ENCODE results near the gene TBL1X.

TBL1X gene

DNA sequence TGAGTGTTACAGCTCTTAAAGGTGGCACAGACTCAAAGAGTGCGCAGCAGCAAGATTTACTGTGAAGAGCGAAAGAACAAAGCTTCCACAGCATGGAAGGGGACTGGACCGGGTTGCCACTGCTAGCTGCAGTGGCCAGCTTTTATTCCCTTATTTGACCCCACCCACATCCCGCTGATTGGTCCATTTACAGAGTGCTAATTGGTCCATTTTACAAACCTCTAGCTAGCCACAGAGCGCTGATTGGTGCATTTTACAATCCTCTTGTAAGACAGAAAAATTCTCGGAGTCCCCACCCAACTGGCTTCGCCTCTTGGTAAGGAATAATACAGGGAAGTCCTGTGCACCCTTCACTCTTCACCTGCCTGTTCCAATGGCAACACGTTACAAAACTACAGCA is 319.5 kb downstream of the TBL1X start:
- no peak for DNase-seq

GRCh38 chrX:9785254-9785943 is 320.5 kb downstream of the TBL1X start:
- peak in 1 of 2 experiments; percentile 20 for DNase-seq

GRCh38 chrX:9785944-9786797 is 321.3 kb downstream of the TBL1X start, which contains the start of gene SHROOM2:
TSS of gene SHROOM2 (plus strand) at chrX:9786429. CDS start at chrX:9786546, 117 bp downstream.
- peak in 1 of 2 experiments; percentile 24 for DNase-seq

DNA sequence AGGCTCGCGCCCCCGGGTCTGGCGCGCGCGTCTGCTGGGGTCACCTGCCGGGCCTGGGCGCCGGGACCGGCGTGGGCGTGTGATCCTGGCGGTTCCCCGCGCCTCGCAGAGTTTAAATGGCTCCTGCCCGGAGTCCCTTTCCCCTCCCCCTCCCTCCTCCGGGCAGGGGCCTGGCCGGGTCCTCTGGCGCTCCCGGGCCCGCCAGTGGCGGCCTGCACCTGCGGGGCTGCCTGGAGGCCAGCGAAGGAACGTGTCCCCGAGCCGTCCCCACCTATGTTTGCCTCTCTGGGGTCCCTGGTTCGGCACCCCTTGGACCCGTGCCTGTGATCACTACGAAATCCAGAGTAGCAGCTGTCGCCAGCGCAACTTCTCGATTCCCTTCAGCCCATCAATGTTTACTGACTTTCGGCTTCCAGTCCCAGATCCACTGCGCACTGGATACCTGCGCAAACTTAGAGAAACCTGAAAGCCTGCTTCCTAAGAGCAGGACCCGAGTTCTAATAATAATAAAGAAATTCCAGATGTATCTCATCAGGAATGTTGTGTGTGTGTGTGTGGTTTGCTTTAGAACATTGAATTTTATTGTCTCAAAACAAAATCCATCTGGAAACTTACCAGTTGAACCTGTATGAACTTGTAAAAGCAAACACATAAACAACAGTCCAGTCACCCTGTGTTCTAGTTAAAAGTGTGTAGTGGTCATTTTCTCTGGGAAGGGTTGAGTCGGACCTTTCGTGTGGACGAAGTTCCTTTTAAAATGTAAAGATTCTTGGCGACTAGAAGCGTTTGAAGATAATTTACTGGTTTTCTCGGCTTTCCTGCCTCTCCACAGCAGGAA is 322.2 kb downstream of the TBL1X start:
- DNase-seq = no peak

DNA sequence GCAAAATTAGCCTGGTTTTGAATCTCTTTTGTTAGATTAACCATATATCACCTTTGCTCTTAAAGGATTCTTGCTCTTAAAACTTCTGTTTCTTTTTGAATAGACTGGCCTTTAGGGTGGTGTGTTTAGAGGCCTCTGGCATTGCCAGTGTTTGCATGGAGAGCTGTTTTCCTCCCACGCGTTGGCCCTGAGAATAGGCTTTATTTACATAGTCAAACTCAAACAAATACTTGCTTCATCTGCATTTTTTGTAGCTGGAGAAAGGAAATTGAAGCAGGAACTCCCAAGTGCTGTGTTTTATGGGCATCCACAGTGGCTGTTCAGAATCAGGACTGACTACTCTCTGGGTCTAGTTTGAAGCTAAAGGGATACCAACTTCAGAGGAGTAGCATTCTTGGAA is 324.1 kb downstream of the TBL1X start:
- peak; percentile 34 to 64 for DNase-seq

DNA sequence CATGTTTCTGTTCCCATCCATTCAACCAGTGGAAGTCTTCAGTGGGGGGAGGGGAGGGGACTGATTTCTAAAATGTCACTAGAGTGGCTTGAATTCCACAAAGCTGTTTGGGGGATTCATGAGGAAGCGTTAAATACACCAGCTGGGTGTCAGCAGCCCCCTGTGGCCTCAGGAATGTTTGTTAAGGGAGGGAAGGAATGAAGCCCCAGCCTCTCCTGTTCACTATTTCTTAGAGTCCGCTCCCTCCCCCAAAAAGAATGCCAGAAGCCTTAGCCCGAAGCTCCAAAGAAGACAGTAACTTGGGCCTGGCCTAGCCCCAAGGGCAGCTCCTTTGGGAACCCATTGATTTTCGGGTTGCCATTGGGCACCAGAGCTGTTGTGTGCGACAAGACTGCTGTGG is 324.7 kb downstream of the TBL1X start:
- no peak for DNase-seq
